ENCODE results near the gene ZDHHC14.

Gene ZDHHC14

GRCh38 chr6:157607317-157608109, 226.5 kb downstream of the ZDHHC14 start:
- peak overlapping the region; percentile 57 for H3K4me2 ChIP-seq
- peak; percentile 91; the same call in 1 of the 2 replicates for TF ChIP-seq Cebpa-rat (IDR thresholded peaks at IDR 0.05)
- no peak overlapping the region for H3K9ac ChIP-seq
- peak overlapping the region; percentile 25; the same call in 1 of the 2 replicates for H3K27ac ChIP-seq
- no peaks in the 10 kb centered on the region for H3K9me3 ChIP-seq
- no peak overlapping the region for H3K4me3 ChIP-seq
- no peaks in the 10 kb centered on the region for H4K20me1 ChIP-seq
- peaks cover 35% of the 10 kb centered on the region for H3K4me1 ChIP-seq
- H3K36me3 ChIP-seq, result no peaks in the 10 kb centered on the region
- no peaks in the 10 kb centered on the region for H3K27me3 ChIP-seq

- Histone ChIP-seq H3K4me2 (peak overlapping the region; percentile 57), H3K36me3 (no peaks in the 10 kb centered on the region), H3K27ac (no peak overlapping the region), H3K4me3 (no peak overlapping the region), H3K9ac (no peak overlapping the region), H4K20me1 (no peaks in the 10 kb centered on the region), H3K4me1 (peaks cover 35% of the 10 kb centered on the region), H3K27me3 (no peaks in the 10 kb centered on the region), H3K9me3 (no peaks in the 10 kb centered on the region)
- TF ChIP-seq Cebpa-rat (IDR thresholded peaks at IDR 0.05), result no peak
These were observed 227.5 kb downstream of the ZDHHC14 start for GRCh38 chr6:157608221-157609075.

GRCh38 chr6:157609117-157609516, 228.1 kb downstream of the ZDHHC14 start:
- Histone ChIP-seq H3K9me3 (no peaks in the 10 kb centered on the region), H3K4me2 (no peak overlapping the region), H3K4me1 (peaks cover 40% of the 10 kb centered on the region), H3K36me3 (no peaks in the 10 kb centered on the region), H3K27me3 (no peaks in the 10 kb centered on the region), H3K27ac (no peak overlapping the region), H3K9ac (no peak overlapping the region), H3K4me3 (no peak overlapping the region), H4K20me1 (no peaks in the 10 kb centered on the region)
- TF ChIP-seq Cebpa-rat (IDR thresholded peaks at IDR 0.05), result no peak

- Histone ChIP-seq H3K4me3 (no peak overlapping the region), H3K9ac (no peak overlapping the region), H3K4me2 (no peak overlapping the region), H3K27ac (no peak overlapping the region), H3K4me1 (peaks cover 44% of the 10 kb centered on the region), H3K27me3 (no peaks in the 10 kb centered on the region), H3K9me3 (no peaks in the 10 kb centered on the region), H4K20me1 (no peaks in the 10 kb centered on the region), H3K36me3 (no peaks in the 10 kb centered on the region)
- TF ChIP-seq Cebpa-rat (IDR thresholded peaks at IDR 0.05), result no peak
These were observed 228.6 kb downstream of the ZDHHC14 start for GRCh38 chr6:157609556-157609955.

DNA sequence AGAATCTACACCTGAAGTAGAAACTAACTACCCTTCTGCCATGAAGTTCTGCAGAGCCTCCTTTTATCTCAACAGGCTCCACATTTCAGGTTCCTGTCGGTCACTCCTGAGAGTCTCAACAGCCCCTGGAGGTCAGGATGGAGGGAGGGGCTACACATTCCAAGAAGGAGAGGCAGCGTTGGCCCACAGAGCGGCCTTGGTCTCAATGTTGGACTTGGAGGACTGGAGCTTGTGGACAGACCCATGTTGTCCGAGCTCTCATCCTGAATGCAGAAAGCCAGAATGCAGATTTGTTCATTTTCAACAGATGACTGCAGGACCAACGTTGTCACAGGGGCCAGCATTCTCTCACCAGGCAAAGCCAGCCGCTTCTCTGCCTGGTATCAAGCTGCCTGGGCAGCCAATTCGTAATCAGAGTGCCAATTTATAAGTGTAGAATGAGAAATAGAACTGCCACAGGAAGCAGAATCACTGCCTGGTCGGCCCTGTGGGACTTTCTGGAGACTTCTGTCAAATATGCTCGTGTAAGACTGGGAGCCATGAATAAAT, 229.5 kb downstream of the ZDHHC14 start:
- Histone ChIP-seq H3K36me3 (no peaks in the 10 kb centered on the region), H4K20me1 (no peaks in the 10 kb centered on the region), H3K4me3 (no peak overlapping the region), H3K4me2 (peak overlapping the region; percentile 35), H3K27me3 (no peaks in the 10 kb centered on the region), H3K27ac (no peak overlapping the region), H3K9me3 (no peaks in the 10 kb centered on the region), H3K4me1 (peaks cover 54% of the 10 kb centered on the region), H3K9ac (no peak overlapping the region)
- TF ChIP-seq Cebpa-rat (IDR thresholded peaks at IDR 0.05), result no peak

DNA sequence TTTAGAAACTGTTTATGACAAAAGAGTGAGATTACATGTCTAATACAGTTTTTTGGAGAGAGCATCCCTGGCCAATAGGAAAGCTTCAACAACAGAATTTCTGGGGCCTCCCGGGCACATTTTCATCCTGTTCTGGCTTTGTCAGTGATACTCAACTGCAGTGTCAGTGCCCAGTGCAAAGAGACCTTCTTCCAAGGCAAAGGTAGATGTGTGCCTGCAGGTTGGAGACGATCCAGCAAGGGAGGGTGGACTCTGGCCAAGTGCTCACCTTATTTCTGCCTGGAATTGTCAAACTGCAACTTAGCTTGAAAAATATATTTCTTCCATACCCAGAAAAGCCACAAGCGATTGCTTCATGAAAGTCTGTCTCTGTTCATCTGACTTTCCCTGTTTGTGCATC, 230.4 kb downstream of the ZDHHC14 start:
- Histone ChIP-seq H3K9me3 (no peaks in the 10 kb centered on the region), H3K9ac (no peak overlapping the region), H3K27me3 (no peaks in the 10 kb centered on the region), H3K4me2 (no peak overlapping the region), H3K4me1 (peaks cover 55% of the 10 kb centered on the region), H3K27ac (no peak overlapping the region), H4K20me1 (no peaks in the 10 kb centered on the region), H3K4me3 (no peak overlapping the region), H3K36me3 (no peaks in the 10 kb centered on the region)
- no peak for TF ChIP-seq Cebpa-rat (IDR thresholded peaks at IDR 0.05)

GRCh38 chr6:157613011-157613522, 232.1 kb downstream of the ZDHHC14 start:
- Histone ChIP-seq H3K36me3 (no peaks in the 10 kb centered on the region), H3K27me3 (no peaks in the 10 kb centered on the region), H3K4me2 (no peak overlapping the region), H3K27ac (no peak overlapping the region), H3K4me1 (peaks cover 39% of the 10 kb centered on the region), H3K9ac (no peak overlapping the region), H3K4me3 (no peak overlapping the region), H4K20me1 (no peaks in the 10 kb centered on the region), H3K9me3 (no peaks in the 10 kb centered on the region)
- no peak for TF ChIP-seq Cebpa-rat (IDR thresholded peaks at IDR 0.05)

GRCh38 chr6:157614026-157614568, 233.1 kb downstream of the ZDHHC14 start:
- Histone ChIP-seq H3K36me3 (no peaks in the 10 kb centered on the region), H4K20me1 (no peaks in the 10 kb centered on the region), H3K4me1 (peaks cover 34% of the 10 kb centered on the region), H3K27me3 (no peaks in the 10 kb centered on the region), H3K9me3 (no peaks in the 10 kb centered on the region), H3K27ac (peak overlapping the region; percentile 28; the same call in 1 of the 2 replicates), H3K9ac (no peak overlapping the region), H3K4me2 (peak overlapping the region; percentile 40), H3K4me3 (no peak overlapping the region)
- TF ChIP-seq Cebpa-rat (IDR thresholded peaks at IDR 0.05), result no peak

DNA sequence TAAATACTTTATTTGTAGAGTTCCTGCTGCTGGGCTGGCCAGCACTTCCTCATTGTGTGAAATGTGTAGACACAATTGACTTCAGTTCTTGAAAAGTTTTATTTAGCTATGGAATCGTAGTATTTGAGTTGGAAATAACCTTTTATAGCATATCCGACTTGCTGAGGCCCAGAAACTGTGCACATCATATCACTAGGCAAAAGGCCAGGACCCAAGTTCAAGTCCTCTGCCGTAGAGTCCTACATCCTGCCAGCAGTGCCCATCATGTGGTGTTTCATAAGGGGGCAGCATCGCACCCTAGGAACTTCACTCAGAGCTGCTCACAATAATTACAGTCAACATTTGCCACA, 234.4 kb downstream of the ZDHHC14 start:
- Histone ChIP-seq H3K4me2 (0 out of 2 replicates have a peak overlapping the region, but pooled peaks have one; percentile 40), H3K4me3 (no peak overlapping the region), H3K4me1 (peaks cover 27% of the 10 kb centered on the region), H3K27me3 (no peaks in the 10 kb centered on the region), H4K20me1 (no peaks in the 10 kb centered on the region), H3K36me3 (no peaks in the 10 kb centered on the region), H3K27ac (peak overlapping the region; percentile 28), H3K9me3 (no peaks in the 10 kb centered on the region), H3K9ac (no peak overlapping the region)
- TF ChIP-seq Cebpa-rat (IDR thresholded peaks at IDR 0.05), result no peak
